Bronchial epithelial cell (primary cell): ENCODE data around the gene HCN2. TPM values are rescaled to one million over a fixed set of nuclear protein-coding genes. Genes with fewer than 3 reads are reported as not detected.

Experiments used
- DNase-seq: peaks from one replicate; pipeline ENCODE4 v3.0.0-alpha.2; 2010; ENCODE audit warnings: low read depth
- FAIRE-seq: peaks from 2 replicates; lab custom pipeline; 2011; peaks lifted over from hg19 to GRCh38; lab: Jason Lieb, UNC
- H3K27me3 ChIP-seq: 2 replicates; pipeline ENCODE4 v1.5.1; 2011; ENCODE audit warnings: low read length; ENCODE audit not compliant: control insufficient read depth, insufficient read depth
- H3K36me3 ChIP-seq: 2 replicates; pipeline ENCODE4 v1.5.1; 2011; ENCODE audit warnings: low read length; ENCODE audit not compliant: control insufficient read depth, insufficient read depth
- H3K4me3 ChIP-seq: 2 replicates; pipeline ENCODE4 v1.5.1; 2011; ENCODE audit warnings: mild to moderate bottlenecking, low read depth, low read length, control low read depth
- total RNA-seq: library from RNA; depleted of rRNA; stranded (reverse); fragments of >200 nt; gene quantifications from 2 replicates; pipeline ENCODE4 v1.2.1, GENCODE V29; 2014
- TF ChIP-seq, protein P1 (sequence below): IDR thresholded peaks from 2 replicates; pipeline ENCODE4 v1.5.1; 2011; ENCODE audit warnings: mild to moderate bottlenecking, moderate library complexity, low read length, control low read depth, inconsistent platforms; ENCODE audit not compliant: insufficient read depth, severe bottlenecking

HCN2 gene
- total RNA-seq, 1 donor from 2014 or later: under 0.01 TPM

DNA sequence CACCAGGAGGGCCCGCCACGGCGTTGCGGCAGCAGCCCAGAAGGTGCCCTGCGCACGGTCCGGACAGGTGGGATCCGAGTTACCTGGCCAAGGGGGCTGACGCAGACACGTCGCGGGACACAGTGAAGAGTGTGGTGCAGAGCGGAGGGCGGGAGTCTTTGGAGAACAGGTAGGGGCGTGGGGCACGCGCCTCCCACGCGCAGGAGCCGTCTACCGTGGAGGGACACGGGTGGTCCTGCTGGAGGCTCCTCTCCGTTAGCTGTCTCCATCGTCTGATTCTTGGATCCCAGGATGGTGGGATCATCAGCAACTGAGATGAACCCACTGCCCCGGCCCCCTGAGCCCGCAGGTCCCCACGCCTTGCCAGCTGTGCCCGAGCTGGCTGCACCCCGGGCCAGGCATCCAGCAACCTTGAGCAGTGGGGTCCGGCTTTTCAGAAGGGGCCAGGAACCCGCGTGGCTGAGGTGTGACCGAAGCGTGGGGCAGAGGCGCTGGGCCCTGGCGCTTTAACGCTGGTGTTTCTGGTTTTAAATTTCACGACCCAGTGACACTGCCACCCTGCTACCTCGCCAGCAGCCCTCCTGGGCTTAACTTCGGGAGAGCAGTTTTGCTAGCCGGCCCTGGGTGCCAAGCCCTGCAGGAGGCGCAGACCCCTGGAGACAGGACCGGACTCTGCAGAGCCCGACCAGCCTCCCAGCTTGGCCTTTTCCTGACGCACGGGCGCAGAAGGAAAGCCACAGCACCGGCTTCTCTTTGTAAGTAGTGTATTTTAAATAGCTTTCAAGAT lies 57.3 kb downstream of the HCN2 start:
- FAIRE-seq: no peak
- H3K27me3 ChIP-seq: no peaks in the 10 kb centered on the region
- TF ChIP-seq, protein P1, sequence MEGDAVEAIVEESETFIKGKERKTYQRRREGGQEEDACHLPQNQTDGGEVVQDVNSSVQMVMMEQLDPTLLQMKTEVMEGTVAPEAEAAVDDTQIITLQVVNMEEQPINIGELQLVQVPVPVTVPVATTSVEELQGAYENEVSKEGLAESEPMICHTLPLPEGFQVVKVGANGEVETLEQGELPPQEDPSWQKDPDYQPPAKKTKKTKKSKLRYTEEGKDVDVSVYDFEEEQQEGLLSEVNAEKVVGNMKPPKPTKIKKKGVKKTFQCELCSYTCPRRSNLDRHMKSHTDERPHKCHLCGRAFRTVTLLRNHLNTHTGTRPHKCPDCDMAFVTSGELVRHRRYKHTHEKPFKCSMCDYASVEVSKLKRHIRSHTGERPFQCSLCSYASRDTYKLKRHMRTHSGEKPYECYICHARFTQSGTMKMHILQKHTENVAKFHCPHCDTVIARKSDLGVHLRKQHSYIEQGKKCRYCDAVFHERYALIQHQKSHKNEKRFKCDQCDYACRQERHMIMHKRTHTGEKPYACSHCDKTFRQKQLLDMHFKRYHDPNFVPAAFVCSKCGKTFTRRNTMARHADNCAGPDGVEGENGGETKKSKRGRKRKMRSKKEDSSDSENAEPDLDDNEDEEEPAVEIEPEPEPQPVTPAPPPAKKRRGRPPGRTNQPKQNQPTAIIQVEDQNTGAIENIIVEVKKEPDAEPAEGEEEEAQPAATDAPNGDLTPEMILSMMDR: no peak
- DNase-seq: no peak
- peaks cover 21% of the 10 kb centered on the region for H3K36me3 ChIP-seq
- no peak overlapping the region for H3K4me3 ChIP-seq

DNA sequence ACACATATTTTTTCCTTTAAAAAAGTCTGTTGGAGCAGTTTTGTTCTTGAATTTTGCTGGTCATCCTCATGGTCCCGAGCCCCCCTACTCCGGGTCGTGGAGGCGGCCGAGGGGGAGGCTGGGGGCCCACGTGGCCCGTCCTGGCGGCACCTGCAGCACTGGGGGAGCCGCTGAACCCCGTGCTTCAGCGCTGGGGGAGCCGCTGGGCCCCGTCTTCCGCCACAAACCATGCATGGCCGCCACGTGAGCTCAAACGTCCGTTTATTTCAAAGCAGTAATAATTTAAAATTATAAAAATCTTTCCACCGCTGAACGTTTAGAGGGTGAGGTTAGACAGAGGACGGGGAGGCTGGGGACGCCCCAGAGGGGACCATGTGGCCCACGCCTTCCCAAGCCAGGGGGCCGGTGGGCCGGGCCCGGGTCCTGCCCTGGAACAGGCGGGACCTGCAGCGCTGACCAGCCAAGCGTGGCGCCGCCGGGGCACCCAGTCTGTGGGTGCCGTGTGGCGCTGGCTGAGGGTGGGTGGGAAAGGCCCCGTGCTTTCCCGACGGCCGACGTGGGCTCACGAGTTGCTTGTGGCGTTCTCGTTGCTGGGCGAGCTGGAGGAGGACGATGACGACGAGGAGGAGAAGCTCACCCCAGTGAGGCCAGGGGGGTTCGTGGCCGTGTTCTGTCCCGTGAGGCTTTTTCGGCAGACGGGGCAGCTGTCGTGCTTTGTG lies 58.0 kb downstream of the HCN2 start:
- TF ChIP-seq, protein P1: no peak
- FAIRE-seq: no peak
- H3K4me3 ChIP-seq: no peak overlapping the region

GRCh38 chr19:648305-648704 lies 58.6 kb downstream of the HCN2 start:
- no peak overlapping the region for H3K4me3 ChIP-seq
- H3K27me3 ChIP-seq: no peaks in the 10 kb centered on the region
- FAIRE-seq (no peak), DNase-seq (no peak)
- TF ChIP-seq, protein P1: no peak
- H3K36me3 ChIP-seq: peaks cover 26% of the 10 kb centered on the region

More for the DNA sequence above, 58.0 kb downstream of the HCN2 start:
- no peaks in the 10 kb centered on the region for H3K27me3 ChIP-seq
- H3K36me3 ChIP-seq: peaks cover 22% of the 10 kb centered on the region
- no peak for DNase-seq

- Histone ChIP-seq H3K4me3 (no peak overlapping the region), H3K36me3 (peaks cover 34% of the 10 kb centered on the region), H3K27me3 (no peaks in the 10 kb centered on the region)
- DNase-seq: no peak
- FAIRE-seq: no peak
- TF ChIP-seq, protein P1: no peak
Observed at GRCh38 chr19:648904-649801, 59.5 kb downstream of the HCN2 start.

GRCh38 chr19:650121-650520 lies 60.4 kb downstream of the HCN2 start:
- H3K36me3 ChIP-seq: peaks cover 35% of the 10 kb centered on the region
- FAIRE-seq: no peak
- no peak for DNase-seq
- no peaks in the 10 kb centered on the region for H3K27me3 ChIP-seq
- no peak overlapping the region for H3K4me3 ChIP-seq
- TF ChIP-seq, protein P1: no peak
